ENCODE results near the gene AKT2. TPM values are rescaled to one million over a fixed set of nuclear protein-coding genes. Genes with fewer than 3 reads are reported as not detected.

Gene AKT2
- total RNA-seq, 3 donors from 2014 or later = 83.4 to 88.3 (median 84.9) TPM

GRCh38 chr19:40274585-40275544 lies 10.3 kb downstream of the AKT2 start:
- no peaks in the 10 kb centered on the region for H3K9me3 ChIP-seq
- H3K36me3 ChIP-seq = no peaks in the 10 kb centered on the region
- DNase-seq (ENCODE audit: low spot score in 2 of 2) = no peak
- TF ChIP-seq POLR2A (IDR thresholded peaks at IDR 0.05) = no peak
- TF ChIP-seq POLR2AphosphoS5 (IDR thresholded peaks at IDR 0.05) = no peak
- no peak for TF ChIP-seq CTCF (IDR thresholded peaks at IDR 0.05)
- no peak overlapping the region for H3K4me3 ChIP-seq
- peak overlapping the region in 1 of 2 donors; percentile 43 for H3K27ac ChIP-seq
- intact Hi-C loops (cut with DNase I; ENCODE audit: low total_unique reads) = no loop called here
- H3K27me3 ChIP-seq = no peaks in the 10 kb centered on the region
- peaks cover under 1 to 5% of the 10 kb centered on the region in 2 donors for H3K4me1 ChIP-seq

- DNase-seq (ENCODE audit: low spot score in 2 of 2) = no peak
- intact Hi-C loops (cut with DNase I; ENCODE audit: low total_unique reads) = no loop called here
- Histone ChIP-seq H3K36me3 (no peaks in the 10 kb centered on the region), H3K4me1 (no peaks in the 10 kb centered on the region), H3K27me3 (no peaks in the 10 kb centered on the region), H3K4me3 (no peak overlapping the region), H3K9me3 (no peaks in the 10 kb centered on the region), H3K27ac (no peak overlapping the region)
- TF ChIP-seq POLR2A (IDR thresholded peaks at IDR 0.05) (no peak), POLR2AphosphoS5 (IDR thresholded peaks at IDR 0.05) (no peak), CTCF (IDR thresholded peaks at IDR 0.05) (no peak)
Measured at GRCh38 chr19:40273469-40274360, 11.4 kb downstream of the AKT2 start.

GRCh38 chr19:40272261-40272660 lies 12.9 kb downstream of the AKT2 start:
- intact Hi-C loops (cut with DNase I; ENCODE audit: low total_unique reads) = no loop called here
- no peaks in the 10 kb centered on the region for H3K4me1 ChIP-seq
- H3K36me3 ChIP-seq = no peaks in the 10 kb centered on the region
- DNase-seq (ENCODE audit: low spot score in 2 of 2) = no peak
- TF ChIP-seq CTCF (IDR thresholded peaks at IDR 0.05) (no peak), POLR2AphosphoS5 (IDR thresholded peaks at IDR 0.05) (no peak), POLR2A (IDR thresholded peaks at IDR 0.05) (no peak)
- no peaks in the 10 kb centered on the region for H3K9me3 ChIP-seq
- no peaks in the 10 kb centered on the region for H3K27me3 ChIP-seq
- H3K4me3 ChIP-seq = no peak overlapping the region
- no peak overlapping the region for H3K27ac ChIP-seq

GRCh38 chr19:40271706-40272105 lies 13.4 kb downstream of the AKT2 start:
- no peak overlapping the region for H3K27ac ChIP-seq
- DNase-seq (ENCODE audit: low spot score in 2 of 2) = no peak
- intact Hi-C loops (cut with DNase I; ENCODE audit: low total_unique reads) = no loop called here
- no peak overlapping the region for H3K4me3 ChIP-seq
- no peaks in the 10 kb centered on the region for H3K9me3 ChIP-seq
- H3K36me3 ChIP-seq = no peaks in the 10 kb centered on the region
- no peaks in the 10 kb centered on the region for H3K27me3 ChIP-seq
- H3K4me1 ChIP-seq = no peaks in the 10 kb centered on the region
- TF ChIP-seq POLR2A (IDR thresholded peaks at IDR 0.05) = no peak
- no peak for TF ChIP-seq POLR2AphosphoS5 (IDR thresholded peaks at IDR 0.05)
- no peak for TF ChIP-seq CTCF (IDR thresholded peaks at IDR 0.05)

Measured in breast epithelium (tissue), 4 donors.